ACHN (cell line): ENCODE measurements around the gene GPC5.

ENCODE experiments used
- DNase-seq: peaks from one replicate; pipeline ENCODE4 v3.0.0-alpha.2; 2015
- in situ Hi-C: cut with HindIII; loops from 2 replicates; pipeline ENCODE4 v1.10.0; 2017; ENCODE audit warnings: low sequenced_read_pairs, low pct_ligation_motif_present, low pct_unique_long_range_greater_than_20kb

GPC5 gene

DNA sequence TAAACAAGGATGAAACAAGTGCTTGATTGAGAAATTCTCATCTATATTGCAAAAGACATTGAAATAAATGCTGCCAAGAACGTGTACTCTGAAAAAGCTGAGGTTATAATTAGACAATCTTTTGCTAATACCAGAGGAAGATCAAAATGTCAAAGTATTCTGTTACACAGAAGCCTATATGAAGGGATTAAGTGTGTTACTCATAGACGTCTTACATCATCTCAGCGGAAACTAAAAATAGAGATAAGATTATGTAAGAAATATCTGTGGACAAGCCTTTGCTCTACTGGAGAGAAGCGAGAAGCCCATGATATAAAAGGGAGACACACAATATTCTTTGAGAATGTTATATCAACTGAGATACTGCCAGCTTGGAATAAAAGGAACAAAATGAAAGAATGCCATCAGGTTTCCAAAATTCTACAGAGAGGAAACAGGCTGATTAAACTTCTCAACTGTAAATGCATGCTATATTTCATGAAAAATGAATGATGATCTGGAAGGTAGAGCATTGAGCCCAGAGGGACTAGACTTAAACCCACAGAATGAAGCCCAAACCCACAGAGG, 699.0 kb downstream of the GPC5 start:
- in situ Hi-C loops, result no loop called here
- DNase-seq, result no peak

DNA sequence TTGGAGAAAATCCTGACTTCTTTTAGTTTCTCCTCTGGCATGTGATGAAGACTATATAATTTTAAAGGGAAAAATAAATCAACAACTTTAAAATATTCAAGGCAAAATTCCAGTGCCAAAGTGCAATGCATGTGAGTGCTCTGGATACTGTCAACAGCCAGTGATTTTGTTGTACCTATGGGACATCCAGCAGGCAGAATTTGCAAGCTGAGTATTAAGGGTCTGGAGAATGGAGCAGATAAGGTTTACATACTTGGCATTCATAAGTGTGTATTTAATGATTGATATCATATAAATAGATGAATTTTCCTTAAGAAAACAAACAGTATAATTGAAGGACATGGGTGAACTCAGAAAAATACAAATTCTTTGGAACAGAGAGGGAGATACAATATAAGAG, 703.4 kb downstream of the GPC5 start:
- in situ Hi-C loops, result no loop called here
- no peak for DNase-seq

DNA sequence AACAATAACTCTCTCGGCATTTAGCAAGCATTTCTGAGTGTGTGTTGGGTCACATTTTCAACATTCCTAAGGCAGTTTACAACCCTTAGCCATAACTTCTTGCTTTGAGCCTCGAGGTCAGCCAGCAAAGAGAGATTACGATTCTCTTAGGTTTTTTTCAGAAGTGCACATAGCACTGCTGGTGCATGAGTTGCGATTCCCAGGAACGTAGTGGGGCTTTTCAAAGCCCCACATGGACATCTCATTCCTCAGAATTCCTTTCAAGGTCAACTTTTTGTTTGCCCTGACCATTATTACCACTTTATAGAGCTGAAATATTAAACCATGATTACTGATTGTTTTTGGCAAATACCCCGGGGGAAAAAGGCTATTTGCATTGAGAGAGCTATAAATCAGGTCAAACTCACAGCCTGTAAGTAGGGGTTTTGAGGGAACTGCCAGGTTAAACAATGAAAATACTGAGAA, 705.3 kb downstream of the GPC5 start:
- in situ Hi-C loops, result no loop called here
- no peak for DNase-seq

DNA sequence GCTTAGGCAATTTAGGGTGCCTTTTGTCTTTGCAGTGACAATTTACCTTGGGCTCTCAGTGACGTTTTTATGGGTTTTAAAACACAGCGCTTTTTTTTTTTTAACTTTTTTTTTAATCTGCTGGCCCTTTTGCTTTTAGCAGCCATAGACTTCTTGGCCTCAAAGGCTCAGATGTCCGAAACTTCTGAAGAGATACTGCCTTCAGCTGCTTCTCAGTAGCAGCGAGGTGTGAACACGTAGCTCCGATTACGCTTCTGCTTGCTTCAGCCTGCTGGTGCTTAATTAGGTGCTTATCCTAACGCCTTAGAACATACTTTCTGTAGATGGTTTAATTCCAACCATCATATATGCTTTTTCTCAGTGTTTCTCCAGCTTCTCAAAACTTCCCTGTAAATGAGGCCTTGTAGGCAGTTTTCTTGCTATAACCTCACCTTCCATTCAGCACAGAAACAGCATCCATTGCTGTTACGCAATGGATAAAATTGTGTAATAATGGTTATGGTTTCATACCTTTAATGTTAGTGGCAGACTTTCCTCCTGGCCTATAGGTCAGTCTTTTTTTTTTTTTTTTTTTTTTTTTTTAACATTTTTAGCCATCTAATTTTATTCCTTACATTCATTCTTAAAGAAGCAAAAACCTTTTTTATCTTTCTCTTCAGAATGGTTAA, 723.9 kb downstream of the GPC5 start:
- in situ Hi-C loops, result no loop called here

DNA sequence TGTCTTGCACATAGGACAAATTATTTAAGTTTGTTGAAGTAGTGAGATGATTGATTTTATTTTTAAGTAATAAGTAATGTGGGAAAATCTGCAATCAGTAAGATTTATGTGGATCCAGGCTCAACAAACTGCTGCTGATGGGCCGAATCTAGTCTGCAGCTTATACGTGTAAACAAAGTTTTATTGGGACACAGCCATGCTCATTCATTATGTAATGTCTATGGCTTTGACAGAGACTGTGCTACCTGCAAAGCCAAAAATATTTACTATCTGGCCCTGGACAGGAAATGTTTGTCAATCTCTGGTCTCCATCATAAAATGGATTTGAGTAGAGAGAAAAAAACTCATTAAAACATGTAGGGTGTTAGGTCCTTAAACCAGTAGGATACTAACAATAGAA, 728.0 kb downstream of the GPC5 start:
- no peak for DNase-seq
- in situ Hi-C loops, result no loop called here

More for the DNA sequence above, 723.9 kb downstream of the GPC5 start:
- DNase-seq, result no peak

GRCh38 chr13:92135509-92135908, 737.1 kb downstream of the GPC5 start:
- in situ Hi-C loops, result no loop called here
- no peak for DNase-seq

GRCh38 chr13:92136449-92137155, 738.2 kb downstream of the GPC5 start:
- in situ Hi-C loops, result no loop called here
- no peak for DNase-seq

DNA sequence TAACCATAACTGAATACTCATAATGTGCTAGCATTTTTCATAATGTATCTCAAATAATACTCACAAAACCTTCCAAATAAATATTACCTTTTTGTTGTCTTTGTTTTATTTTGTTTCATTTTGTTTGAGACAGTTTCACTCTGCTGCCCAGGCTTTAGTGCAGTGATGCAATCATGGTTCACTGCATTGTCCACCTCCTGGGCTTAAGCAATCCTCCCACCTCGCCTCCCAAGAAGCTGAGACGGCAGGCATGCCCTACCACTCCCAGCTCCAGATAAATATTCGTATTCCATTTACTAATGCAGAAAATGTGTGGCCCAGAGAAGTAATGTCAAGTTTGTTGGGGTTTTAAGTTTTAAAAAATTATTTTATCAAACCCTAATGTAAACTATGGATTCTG, 739.1 kb downstream of the GPC5 start:
- no peak for DNase-seq
- in situ Hi-C loops, result no loop called here

GRCh38 chr13:92143766-92144165, 745.3 kb downstream of the GPC5 start:
- in situ Hi-C loops, result no loop called here
- no peak for DNase-seq

- no peak for DNase-seq
- in situ Hi-C loops, result no loop called here
Observed at GRCh38 chr13:92150606-92151005, 752.2 kb downstream of the GPC5 start.

GRCh38 chr13:92158346-92158745, 759.9 kb downstream of the GPC5 start:
- peak; percentile 3 for DNase-seq
- in situ Hi-C loops, result no loop called here

DNA sequence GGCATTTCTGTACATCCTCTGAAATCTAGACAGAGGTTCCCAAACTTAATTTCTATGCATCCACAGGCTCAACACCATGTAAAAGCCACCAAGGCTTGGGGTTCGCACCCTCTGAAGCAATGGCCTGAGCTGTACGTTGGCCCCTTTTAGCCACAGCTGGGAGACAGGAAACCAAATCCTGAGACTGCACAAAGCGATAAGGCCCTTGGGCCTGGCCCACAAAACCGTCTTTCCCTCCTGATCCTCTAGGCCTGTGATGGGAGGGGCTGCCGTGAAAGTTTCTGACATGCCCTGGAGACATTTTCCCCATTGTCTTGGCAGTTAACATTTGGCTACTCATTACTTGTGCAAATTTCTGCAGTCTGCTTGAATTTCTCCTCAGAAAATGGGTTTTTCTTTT, 766.4 kb downstream of the GPC5 start:
- no peak for DNase-seq
- in situ Hi-C loops, result no loop called here

GRCh38 chr13:92172191-92172590, 773.8 kb downstream of the GPC5 start:
- no peak for DNase-seq
- in situ Hi-C loops, result no loop called here

GRCh38 chr13:92173254-92173653, 774.8 kb downstream of the GPC5 start:
- in situ Hi-C loops, result no loop called here
- DNase-seq, result no peak

- in situ Hi-C loops, result no loop called here
- DNase-seq, result peak; percentile 68
Observed at GRCh38 chr13:92175330-92175729, 776.9 kb downstream of the GPC5 start.

DNA sequence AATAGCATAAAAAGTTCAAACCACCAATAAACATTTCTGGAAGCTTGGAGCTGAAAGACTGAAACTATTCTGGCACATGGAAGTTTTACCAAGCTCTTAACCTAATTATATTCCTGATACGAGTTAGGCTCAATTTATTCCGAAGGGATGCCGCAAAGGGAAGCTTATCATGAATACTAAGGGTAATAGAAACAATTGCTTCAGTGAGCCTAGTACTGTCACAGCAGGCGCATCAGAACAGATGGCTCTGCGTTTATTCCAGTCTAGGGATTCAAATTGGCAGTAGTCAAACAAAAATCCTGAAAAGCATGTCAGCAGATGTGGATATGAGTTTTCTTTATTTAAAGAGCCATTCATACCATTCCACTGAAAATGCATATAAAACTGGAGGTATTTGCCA, 779.5 kb downstream of the GPC5 start:
- DNase-seq, result no peak
- in situ Hi-C loops, result no loop called here

- in situ Hi-C loops, result no loop called here
- no peak for DNase-seq
Observed at GRCh38 chr13:92179223-92179622, 780.8 kb downstream of the GPC5 start.

- DNase-seq, result peak; percentile 41
- in situ Hi-C loops, result no loop called here
Observed at GRCh38 chr13:92187378-92187989, 789.1 kb downstream of the GPC5 start.

- in situ Hi-C loops, result no loop called here
- no peak for DNase-seq
Observed at GRCh38 chr13:92188574-92188973, 790.2 kb downstream of the GPC5 start.
